OCI-LY7 (cell line): ENCODE measurements around the gene ANKRD34B. TPM values are rescaled to one million over a fixed set of nuclear protein-coding genes. Genes with fewer than 3 reads are reported as not detected.

Experiments used
- BruUV-seq: library from RNA; stranded (reverse); fragments of 400-500 nt; replicated peaks from 2 replicates; lab custom pipeline; 2021; lab: Mats Ljungman, UMichigan
- CTCF ChIA-PET: fragments of 300-600 bp; sonication (Branson Sonifier 250); formaldehyde crosslinking; loops from one replicate; lab custom pipeline; 2022; ENCODE audit warnings: antibody characterized with exemption; ENCODE audit not compliant: unreplicated experiment; lab: Charles Lee
- POLR2A ChIA-PET: fragments of 300-600 bp; sonication (Branson Sonifier 250); formaldehyde crosslinking; loops from one replicate; lab custom pipeline; 2022; ENCODE audit warnings: antibody characterized with exemption; lab: Charles Lee
- DNase-seq: peaks from one replicate; pipeline ENCODE4 v3.0.0-alpha.2; 2015; ENCODE audit warnings: low spot score
- H2AFZ ChIP-seq: fragments of 200-600 bp; sonication (generic), shearing (Covaris generic); 2 replicates; pipeline ENCODE4 v1.6.1; 2014; ENCODE audit warnings: mild to moderate bottlenecking, antibody characterized with exemption, low read length, moderate library complexity
- H3K27ac ChIP-seq: fragments of 200-600 bp; sonication (generic); 2 replicates; pipeline ENCODE4 v1.5.1; 2014; ENCODE audit warnings: mixed run types, low read depth, mild to moderate bottlenecking, moderate library complexity, low read length, inconsistent platforms; ENCODE audit not compliant: poor library complexity, severe bottlenecking
- H3K36me3 ChIP-seq: fragments of 200-600 bp; sonication (generic); 2 replicates; pipeline ENCODE4 v1.6.1; 2014; ENCODE audit warnings: mild to moderate bottlenecking, antibody characterized with exemption, low read length, moderate library complexity, mixed read lengths; ENCODE audit not compliant: insufficient read depth
- H3K4me1 ChIP-seq: fragments of 200-600 bp; sonication (generic); 2 replicates; pipeline ENCODE4 v1.5.1; 2014; ENCODE audit warnings: mild to moderate bottlenecking, low read length; ENCODE audit not compliant: insufficient read depth, poor library complexity, severe bottlenecking
- H3K4me2 ChIP-seq: fragments of 200-600 bp; sonication (generic); 2 replicates; pipeline ENCODE4 v1.6.1; 2014; ENCODE audit warnings: mild to moderate bottlenecking, low read length
- H3K4me3 ChIP-seq: fragments of 200-600 bp; sonication (generic); 2 replicates; pipeline ENCODE4 v1.5.1; 2014; ENCODE audit warnings: mild to moderate bottlenecking, low read depth, low read length; ENCODE audit not compliant: poor library complexity, severe bottlenecking
- H3K79me2 ChIP-seq: fragments of 200-600 bp; sonication (generic); 2 replicates; pipeline ENCODE4 v1.6.1; 2016; ENCODE audit warnings: low read depth, mild to moderate bottlenecking, low read length, moderate library complexity, mixed read lengths; ENCODE audit not compliant: insufficient read depth
- H3K9me2 ChIP-seq: fragments of 200-600 bp; sonication (generic); 2 replicates; pipeline ENCODE4 v1.6.1; 2016; ENCODE audit warnings: mild to moderate bottlenecking, low read length, mixed read lengths; ENCODE audit not compliant: insufficient read depth
- H3K9me3 ChIP-seq: fragments of 200-600 bp; sonication (generic); 2 replicates; pipeline ENCODE4 v1.6.1; 2014; ENCODE audit warnings: mild to moderate bottlenecking, mixed run types, low read length, mixed read lengths
- H4K20me1 ChIP-seq: fragments of 200-600 bp; sonication (generic); 2 replicates; pipeline ENCODE4 v1.6.1; 2014; ENCODE audit warnings: mild to moderate bottlenecking, antibody characterized with exemption, low read length, moderate library complexity, mixed read lengths; ENCODE audit not compliant: insufficient read depth
- EZH2phosphoT487 ChIP-seq: fragments of 200-600 bp; sonication (generic); IDR thresholded peaks from 2 replicates; pipeline ENCODE4 v1.6.1; 2018; ENCODE audit warnings: low read depth, borderline replicate concordance, mild to moderate bottlenecking, mixed run types, antibody characterized with exemption, low read length, moderate library complexity, mixed read lengths
- intact Hi-C: fragments of 100-400 bp; cut with micrococcal nuclease; formaldehyde crosslinking; loops from one replicate; pipeline ENCODE4 v1.10.0; 2022; ENCODE audit not compliant: unreplicated experiment
- total RNA-seq, 2 experiments: library from RNA; depleted of rRNA in 1 of 2; stranded (reverse); fragments of >200 nt in 1 of 2; shearing (Covaris generic) in 1 of 2; gene quantifications; 2 replicates each; pipeline ENCODE4 v1.2.3, GENCODE V29; 2014 to 2022
- TF ChIP-seq, protein P1 (sequence below): fragments of 200-600 bp; sonication (generic); conservative IDR thresholded peaks from 2 replicates; pipeline ENCODE4 v1.5.1; 2014; ENCODE audit warnings: mild to moderate bottlenecking, antibody characterized with exemption, low read length, moderate library complexity, mixed read lengths

Gene ANKRD34B
- total RNA-seq, 2 experiments from 2014 or later = not detected

- Histone ChIP-seq H3K79me2 (no peaks in the 10 kb centered on the region), H3K9me2 (no peaks in the 10 kb centered on the region), H3K4me3 (no peak overlapping the region), H3K4me2 (no peak overlapping the region), H3K9me3 (no peaks in the 10 kb centered on the region), H3K27ac (no peak overlapping the region), H4K20me1 (no peaks in the 10 kb centered on the region), H3K36me3 (no peaks in the 10 kb centered on the region), H2AFZ (no peak overlapping the region), H3K4me1 (no peaks in the 10 kb centered on the region)
- DNase-seq = no peak
- ChIA-PET CTCF (no interaction called here), POLR2A (no interaction called here)
- BruUV-seq = no TSS peak
- no peak for TF ChIP-seq EZH2phosphoT487
- TF ChIP-seq, protein P1, sequence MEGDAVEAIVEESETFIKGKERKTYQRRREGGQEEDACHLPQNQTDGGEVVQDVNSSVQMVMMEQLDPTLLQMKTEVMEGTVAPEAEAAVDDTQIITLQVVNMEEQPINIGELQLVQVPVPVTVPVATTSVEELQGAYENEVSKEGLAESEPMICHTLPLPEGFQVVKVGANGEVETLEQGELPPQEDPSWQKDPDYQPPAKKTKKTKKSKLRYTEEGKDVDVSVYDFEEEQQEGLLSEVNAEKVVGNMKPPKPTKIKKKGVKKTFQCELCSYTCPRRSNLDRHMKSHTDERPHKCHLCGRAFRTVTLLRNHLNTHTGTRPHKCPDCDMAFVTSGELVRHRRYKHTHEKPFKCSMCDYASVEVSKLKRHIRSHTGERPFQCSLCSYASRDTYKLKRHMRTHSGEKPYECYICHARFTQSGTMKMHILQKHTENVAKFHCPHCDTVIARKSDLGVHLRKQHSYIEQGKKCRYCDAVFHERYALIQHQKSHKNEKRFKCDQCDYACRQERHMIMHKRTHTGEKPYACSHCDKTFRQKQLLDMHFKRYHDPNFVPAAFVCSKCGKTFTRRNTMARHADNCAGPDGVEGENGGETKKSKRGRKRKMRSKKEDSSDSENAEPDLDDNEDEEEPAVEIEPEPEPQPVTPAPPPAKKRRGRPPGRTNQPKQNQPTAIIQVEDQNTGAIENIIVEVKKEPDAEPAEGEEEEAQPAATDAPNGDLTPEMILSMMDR = no peak
- intact Hi-C loops = no loop called here
Observed at GRCh38 chr5:80579050-80579449, 9.0 kb upstream of the ANKRD34B start.

DNA sequence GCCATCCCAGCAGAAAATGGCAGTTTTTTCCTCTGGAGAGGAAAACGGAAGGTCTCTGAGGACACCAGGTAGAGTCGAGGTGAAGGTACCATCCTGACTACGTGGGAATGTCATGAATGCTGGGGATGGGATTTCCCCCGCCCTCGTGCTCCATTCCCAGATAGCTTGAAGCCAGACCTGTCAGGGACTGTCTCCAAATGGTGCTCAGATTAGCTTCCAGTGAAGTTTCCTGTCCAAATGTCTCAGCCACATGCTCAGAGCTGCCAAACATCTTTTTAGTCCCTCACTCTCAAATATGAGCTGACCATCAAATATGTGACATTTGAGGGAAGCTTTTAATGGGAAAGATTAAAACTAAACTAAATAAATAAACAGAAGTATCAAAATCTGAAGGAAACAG is 7.6 kb upstream of the ANKRD34B start:
- no peaks in the 10 kb centered on the region for H3K4me1 ChIP-seq
- H3K4me2 ChIP-seq = no peak overlapping the region
- H3K9me2 ChIP-seq = no peaks in the 10 kb centered on the region
- intact Hi-C loops = no loop called here
- no peak overlapping the region for H3K4me3 ChIP-seq
- H4K20me1 ChIP-seq = no peaks in the 10 kb centered on the region
- H3K79me2 ChIP-seq = no peaks in the 10 kb centered on the region
- BruUV-seq = no TSS peak
- no peak overlapping the region for H3K27ac ChIP-seq
- TF ChIP-seq EZH2phosphoT487 = no peak
- TF ChIP-seq, protein P1 = no peak
- no peak overlapping the region for H2AFZ ChIP-seq
- H3K36me3 ChIP-seq = no peaks in the 10 kb centered on the region
- DNase-seq = no peak
- H3K9me3 ChIP-seq = no peaks in the 10 kb centered on the region
- ChIA-PET POLR2A (no interaction called here), CTCF (no interaction called here)

- Histone ChIP-seq H3K4me1 (no peaks in the 10 kb centered on the region), H3K36me3 (no peaks in the 10 kb centered on the region), H3K4me2 (no peak overlapping the region), H3K9me3 (no peaks in the 10 kb centered on the region), H2AFZ (no peak overlapping the region), H4K20me1 (no peaks in the 10 kb centered on the region), H3K9me2 (no peaks in the 10 kb centered on the region), H3K4me3 (no peak overlapping the region), H3K79me2 (no peaks in the 10 kb centered on the region), H3K27ac (no peak overlapping the region)
- intact Hi-C loops = no loop called here
- TF ChIP-seq, protein P1 = no peak
- no peak for TF ChIP-seq EZH2phosphoT487
- ChIA-PET POLR2A (interaction anchor here (0.7 kb wide), 2 partner anchors 16 to 243 kb away, joined by 3 to 4 read pairs; no protein-coding TSS in a partner anchor), CTCF (no interaction called here)
- DNase-seq = no peak
- BruUV-seq = no TSS peak
Observed at GRCh38 chr5:80576383-80576782, 6.3 kb upstream of the ANKRD34B start.
